Measurements from ENCODE around the gene ENAH.
"Not testable (repeated sequence)": the region's sequence is repeated elsewhere in the genome, so short reads cannot be mapped to it uniquely, and the experiment has no call there.

DNA sequence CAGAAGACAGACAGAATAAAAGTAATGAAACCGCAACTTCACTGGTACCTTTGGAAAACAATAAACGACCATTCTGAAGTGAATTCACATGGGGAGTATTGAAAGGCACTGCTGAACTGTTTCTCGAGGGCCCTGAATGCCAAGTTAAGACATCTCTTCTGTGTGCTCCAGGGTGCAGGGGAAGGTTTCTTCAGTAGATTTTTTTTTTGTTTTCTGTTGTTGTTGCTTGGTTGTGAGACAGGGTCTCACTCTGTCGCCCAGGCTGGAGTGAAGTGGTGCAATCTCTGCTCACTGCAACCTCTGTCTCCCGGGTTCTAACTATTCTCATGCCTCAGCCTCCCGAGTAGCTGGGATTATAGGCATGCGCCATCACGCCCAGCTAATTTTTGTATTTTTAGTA is 15.9 kb downstream of the ENAH start:
- TF ChIP-seq, protein P1, sequence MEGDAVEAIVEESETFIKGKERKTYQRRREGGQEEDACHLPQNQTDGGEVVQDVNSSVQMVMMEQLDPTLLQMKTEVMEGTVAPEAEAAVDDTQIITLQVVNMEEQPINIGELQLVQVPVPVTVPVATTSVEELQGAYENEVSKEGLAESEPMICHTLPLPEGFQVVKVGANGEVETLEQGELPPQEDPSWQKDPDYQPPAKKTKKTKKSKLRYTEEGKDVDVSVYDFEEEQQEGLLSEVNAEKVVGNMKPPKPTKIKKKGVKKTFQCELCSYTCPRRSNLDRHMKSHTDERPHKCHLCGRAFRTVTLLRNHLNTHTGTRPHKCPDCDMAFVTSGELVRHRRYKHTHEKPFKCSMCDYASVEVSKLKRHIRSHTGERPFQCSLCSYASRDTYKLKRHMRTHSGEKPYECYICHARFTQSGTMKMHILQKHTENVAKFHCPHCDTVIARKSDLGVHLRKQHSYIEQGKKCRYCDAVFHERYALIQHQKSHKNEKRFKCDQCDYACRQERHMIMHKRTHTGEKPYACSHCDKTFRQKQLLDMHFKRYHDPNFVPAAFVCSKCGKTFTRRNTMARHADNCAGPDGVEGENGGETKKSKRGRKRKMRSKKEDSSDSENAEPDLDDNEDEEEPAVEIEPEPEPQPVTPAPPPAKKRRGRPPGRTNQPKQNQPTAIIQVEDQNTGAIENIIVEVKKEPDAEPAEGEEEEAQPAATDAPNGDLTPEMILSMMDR (IDR thresholded peaks at IDR 0.05): not testable (repeated sequence)
- TF ChIP-seq POLR2A (IDR thresholded peaks at IDR 0.05; ENCODE audit: low read depth): not testable (repeated sequence)
